LHCN-M2 (cell line): Measurements from ENCODE around the gene SEC61B. TPM values are rescaled to one million over a fixed set of nuclear protein-coding genes. Genes with fewer than 3 reads are reported as not detected.
"Not testable (repeated sequence)": the region's sequence is repeated elsewhere in the genome, so short reads cannot be mapped to it uniquely, and the experiment has no call there.

Experiments
- DNase-seq: peaks from one replicate; pipeline ENCODE4 v3.0.0-alpha.2; 2012; ENCODE audit warnings: low read depth
- total RNA-seq: library from RNA; depleted of rRNA; stranded (reverse); fragments of >200 nt; gene quantifications from 2 replicates; pipeline ENCODE4 v1.2.3, GENCODE V29; 2014

SEC61B gene
- total RNA-seq, 1 experiment from 2014 or later: 98.8 TPM

DNA sequence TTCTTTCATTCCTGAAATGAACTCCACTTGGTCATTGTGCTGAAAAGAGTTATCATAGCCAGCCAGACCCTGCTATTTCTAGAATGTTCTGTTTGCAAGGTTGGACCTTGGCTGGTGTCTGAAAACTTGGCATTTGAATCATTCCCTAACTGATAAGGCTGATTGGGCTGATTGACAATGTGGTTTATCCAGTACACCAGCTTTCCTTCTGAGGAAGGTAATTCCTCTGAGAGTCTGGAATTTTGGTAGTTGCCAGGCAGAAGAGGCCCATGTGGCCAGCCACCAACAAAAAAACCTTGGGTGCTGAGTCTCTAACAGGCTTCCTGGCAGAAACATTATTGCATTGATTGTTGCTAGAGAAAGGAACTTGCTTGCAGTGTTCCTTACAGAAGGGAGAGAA is 15.3 kb downstream of the SEC61B start:
- no peak for DNase-seq

DNA sequence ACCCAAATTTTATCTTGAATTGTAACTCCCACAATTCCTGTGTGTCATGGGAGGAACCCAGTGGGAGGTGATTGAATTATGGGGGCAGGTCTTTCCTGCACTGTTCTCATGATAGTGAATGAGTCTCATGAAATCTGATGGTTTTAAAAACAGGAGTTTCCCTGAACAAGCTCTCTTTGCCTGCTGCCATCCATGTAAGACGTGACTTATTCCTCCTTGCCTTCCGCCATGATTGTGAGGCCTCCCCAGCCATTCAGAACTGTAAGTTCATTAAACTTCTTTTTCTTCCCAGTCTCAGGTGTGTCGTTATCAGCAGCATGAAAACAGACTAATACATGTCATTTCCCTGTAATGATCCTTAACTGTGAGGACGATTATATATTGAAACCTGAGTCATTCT is 15.8 kb downstream of the SEC61B start:
- not testable (repeated sequence) for DNase-seq

DNA sequence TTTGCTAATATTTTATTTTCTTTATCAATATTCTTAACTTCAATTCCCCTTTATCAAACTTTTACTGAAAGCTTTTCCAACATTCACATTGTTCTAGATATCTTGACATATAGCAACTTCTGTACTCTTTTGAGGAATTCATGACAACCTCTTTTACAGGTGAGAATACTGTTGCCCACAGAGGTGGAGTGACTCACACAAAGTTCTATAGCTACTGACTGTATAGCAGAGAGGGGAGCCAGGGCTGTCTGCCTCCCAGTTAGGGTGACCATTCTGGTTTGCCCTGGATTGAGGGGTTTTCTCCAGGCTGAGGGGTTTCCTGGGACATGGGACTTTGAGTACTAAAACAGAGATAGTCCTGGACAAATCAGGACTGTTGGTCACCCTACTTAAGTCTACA is 16.2 kb downstream of the SEC61B start:
- DNase-seq: no peak

DNA sequence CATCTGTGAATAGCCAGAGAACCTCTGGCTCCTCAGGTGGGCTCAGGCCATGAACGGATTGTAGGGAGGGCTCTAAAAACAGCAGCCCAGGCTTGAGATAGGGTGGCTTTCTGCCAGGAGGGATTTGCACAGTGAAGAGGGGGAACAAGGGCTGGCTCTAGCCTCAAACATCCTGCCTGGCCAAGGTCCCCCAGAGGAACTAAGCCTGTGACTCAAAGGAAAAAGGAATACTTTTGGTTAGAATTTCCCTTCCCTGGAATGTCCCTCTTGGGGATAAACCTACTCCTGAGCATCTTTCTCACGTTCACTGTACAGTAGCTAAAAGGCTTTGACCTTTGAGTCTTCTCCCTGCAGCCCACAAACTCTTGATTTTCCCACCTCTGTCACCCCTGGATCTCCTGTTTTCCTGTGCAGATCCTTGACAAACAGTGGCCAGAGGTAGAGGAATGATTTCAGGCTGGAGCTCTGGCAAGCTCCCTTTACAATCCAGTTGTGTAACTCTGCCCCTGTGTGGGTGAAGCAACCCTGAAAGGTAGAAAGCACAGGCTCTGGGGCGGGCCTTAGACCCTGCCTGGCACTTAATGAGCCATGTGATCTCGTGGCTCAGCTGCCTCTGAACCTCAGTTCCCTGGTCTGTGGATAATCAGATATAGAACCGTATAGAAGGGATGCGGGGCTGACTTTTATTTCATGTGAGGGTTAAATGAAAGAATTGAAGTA is 17.4 kb downstream of the SEC61B start:
- DNase-seq: peak; percentile 88

DNA sequence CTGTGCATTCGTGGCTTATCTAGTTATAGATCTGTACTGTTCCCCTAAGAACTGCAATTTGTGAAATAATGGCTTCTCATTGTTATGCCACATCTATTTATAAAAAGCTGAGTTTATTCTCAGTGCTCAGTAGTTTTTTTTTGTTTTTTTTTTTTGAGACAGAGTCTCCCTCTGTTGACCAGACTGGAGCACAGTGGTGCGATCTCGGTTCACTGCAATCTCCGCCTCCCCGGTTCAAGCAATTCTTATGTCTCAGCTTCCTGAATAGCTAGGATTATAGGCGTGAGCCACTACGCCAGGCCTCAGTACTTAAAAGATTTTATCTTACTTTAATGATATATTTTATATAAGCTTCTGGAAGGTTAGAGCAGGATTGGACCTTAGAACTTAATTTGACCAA is 19.0 kb downstream of the SEC61B start:
- no peak for DNase-seq

DNA sequence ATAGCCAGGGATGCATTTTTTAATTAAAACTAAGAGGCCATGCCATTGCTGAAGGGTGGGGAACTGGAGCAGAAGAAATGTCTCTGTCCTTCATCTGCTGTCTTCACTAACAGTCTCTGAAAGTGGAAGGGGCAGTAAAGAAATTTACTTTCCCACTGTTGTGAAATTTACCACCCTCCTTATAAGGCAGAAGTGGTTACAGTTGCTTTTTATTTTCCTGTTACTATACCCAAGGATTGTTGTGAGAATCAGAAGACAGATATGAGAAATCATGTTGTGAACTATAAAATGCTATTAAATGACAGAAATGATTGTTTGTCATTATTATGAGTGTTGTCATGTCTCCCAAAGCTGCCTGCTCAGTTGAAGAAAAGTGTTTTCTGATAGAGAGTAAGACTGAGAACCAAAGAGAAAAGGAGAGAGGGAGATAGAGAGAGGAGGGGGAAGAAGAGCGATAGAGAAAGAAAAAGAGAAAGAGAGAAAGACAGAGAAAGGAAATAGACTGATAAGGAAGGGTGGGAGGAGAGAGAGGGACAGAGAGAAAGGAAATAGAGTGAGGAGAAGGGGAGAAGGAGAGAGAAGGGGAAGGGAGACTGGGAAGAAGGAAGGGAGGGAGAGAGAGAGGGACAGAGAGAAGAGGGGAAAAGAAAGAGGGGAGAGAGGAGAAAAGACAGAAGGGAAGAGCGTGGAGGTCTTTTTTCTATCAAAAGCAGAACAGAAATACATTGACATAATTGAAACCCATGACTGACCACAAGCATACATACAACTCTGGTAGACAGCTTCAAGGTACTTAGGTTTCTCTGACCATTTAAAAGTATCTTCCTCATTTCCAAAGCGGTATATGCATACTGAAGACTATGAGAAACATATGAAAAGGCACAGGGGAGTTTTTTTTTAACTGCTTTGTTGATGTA is 22.5 kb downstream of the SEC61B start:
- no peak for DNase-seq

DNA sequence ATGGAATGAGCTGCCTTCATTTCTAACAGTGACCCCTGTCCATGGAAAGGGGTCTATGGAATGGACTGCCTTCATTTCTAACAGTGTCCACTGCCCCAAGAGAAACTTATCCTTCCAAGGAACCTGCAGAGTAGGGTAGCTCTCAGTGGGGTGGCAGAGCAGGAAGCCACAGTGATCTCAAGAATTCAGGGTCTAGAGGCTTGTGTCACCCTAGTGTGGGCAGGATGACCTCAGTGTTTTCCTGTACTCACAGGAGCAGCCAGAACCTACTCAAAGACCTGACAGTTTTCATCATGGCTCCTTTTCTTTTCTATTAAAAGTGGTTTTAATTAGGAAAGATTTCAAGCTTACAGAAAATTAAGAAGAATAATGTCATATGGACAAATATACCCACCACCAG is 27.5 kb downstream of the SEC61B start:
- DNase-seq: no peak

DNA sequence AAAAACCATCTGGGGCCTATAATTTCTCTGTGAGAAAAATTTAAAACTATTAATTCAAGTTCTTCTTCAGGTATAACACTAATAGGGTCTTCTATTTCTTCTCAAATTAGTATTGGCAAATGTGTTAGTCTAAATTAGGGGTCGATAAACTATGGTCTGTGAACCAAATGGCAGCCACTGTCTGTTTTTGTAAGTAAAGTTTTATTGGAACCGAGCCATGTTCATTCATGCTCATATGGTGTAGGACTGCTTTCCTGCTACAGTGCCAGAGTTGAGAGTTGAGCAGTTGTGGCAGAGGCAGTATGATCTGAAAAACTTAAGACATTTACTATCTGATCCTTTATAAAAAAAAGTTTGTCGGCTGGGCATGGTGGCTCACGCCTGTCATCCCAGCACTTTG is 29.1 kb downstream of the SEC61B start:
- DNase-seq: no peak

DNA sequence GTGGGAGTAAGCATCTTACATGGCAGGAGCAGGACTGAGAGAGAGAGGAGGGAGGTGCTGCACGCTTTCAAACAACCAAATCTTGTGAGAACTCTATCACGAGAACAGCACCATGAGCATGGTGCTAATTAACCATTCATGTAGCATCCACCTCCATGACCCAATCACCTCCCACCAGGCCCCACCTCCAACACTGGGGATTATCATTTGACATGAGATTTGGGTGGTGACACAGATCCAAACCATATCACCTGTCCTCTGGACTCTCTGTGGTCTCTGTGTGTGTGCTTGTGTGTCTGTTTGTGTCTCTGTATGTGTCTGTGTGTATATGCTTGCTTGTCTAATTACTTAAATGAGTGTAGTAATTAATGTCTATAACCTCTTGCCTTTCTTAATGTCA is 31.1 kb downstream of the SEC61B start:
- DNase-seq: no peak

DNA sequence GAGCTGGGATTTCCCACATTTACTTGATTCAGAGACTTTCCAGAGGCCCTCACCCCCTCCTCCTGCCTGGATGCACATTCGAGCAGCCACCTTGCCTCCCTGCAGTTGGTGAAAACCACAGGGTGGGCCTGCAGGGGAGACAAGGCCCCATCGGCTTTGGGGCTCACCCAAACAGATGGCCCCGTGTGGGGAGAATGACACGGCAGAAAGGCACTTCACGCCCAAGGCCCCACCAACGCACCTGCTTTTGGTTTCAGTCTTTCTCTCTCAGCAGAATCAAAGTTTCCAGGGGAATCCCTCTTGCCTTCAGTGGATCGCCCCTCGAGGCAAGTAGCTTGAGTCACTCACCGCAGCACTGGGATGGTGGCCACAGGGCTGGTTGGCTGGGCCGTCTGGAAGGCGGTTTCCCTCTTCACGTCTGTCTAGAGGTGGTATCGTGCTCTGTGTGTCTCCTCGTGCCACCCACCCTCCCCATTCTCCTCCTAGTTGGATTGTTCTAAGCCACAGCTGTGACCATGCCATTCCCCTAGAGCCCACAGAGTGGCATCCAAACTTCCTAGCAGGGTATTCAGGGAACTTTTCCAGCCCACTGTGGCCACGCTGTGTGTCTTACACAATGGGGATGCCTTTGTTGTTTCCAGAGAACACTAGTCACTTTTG is 31.8 kb downstream of the SEC61B start:
- DNase-seq: peak; percentile 51

DNA sequence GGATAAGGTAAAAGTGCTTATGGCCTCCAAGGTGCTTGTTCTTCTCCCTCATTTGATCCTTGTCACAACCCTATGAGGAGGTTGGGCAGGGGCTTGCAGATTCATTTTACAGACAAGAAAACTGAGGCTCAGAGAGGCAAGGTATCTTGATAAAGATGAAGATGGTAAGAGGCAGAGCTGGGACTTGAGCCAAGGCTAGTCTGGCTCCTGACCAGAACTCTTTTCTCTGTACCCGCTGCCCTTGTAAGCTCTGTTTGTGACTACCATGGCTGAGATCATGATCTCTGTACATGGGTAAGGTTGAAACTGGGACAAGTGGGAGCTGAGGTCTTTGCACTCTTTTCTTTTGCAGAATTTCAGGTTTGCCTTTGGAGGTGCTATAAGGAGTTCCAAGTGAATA is 33.6 kb downstream of the SEC61B start:
- no peak for DNase-seq

DNA sequence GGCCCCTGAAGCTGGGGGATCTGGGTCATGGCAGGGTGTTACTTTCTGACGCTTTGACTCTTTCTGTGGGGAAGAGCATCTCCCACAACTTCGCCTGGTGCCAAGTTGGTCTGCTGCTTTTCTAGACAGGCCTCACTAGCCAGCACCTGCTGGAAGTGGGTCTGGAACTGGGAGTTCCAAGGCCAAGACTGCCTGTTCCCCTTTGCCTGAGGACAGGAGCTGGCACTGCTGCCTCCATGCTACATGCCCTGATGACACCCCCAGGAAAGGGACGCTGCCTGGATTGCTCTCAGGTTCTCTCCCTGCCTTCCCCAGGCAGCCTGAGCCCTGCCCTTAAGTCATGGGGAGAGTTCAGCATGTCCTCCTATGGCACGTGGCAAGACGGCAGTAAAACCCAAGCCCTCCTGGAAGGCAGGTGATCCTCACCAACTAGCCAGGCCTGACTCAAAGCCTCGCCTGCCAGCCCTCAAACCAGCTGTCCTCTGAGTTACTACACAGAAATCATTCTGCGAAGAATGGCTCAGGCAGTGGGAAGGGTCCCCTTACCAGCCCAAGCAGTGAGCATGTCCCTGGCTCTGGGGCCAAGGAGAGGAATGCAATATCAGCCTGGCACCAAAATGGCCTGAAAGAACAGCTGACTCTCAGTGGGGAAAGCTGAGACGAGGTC is 35.8 kb downstream of the SEC61B start:
- no peak for DNase-seq

DNA sequence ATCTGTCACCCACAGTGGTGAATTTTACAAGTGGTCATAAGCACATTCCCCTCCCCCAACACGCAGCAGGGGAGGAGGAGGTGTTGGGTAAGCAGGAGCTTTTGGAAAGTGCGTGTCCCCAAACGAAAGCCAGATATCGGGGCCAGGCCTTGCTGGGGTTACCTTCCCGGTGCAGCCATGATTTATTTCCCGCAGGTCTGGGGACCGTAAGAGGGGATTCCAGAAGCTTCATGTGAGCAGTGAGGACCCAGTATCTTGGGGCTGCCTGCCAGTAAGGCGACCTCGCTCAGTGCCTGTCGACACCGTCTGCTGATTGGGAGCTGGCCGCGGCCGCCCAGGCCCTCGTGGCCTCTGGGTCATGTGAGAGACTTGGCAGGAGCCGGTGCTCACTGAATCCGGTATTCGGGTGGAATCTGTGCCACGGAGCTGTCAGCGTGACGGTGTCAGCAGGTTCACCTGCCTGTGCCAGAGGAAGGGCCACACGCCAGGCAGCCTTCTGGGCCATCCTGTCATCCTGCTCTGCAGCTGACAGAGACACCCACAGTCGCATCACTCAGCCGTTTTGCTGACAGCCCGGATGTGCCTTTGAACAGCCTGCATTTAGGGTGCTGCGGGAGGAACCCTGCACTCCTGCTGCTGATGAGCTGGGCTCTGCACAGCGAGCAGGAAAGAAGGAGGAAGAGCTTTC is 37.3 kb downstream of the SEC61B start:
- DNase-seq: peak; percentile 13

DNA sequence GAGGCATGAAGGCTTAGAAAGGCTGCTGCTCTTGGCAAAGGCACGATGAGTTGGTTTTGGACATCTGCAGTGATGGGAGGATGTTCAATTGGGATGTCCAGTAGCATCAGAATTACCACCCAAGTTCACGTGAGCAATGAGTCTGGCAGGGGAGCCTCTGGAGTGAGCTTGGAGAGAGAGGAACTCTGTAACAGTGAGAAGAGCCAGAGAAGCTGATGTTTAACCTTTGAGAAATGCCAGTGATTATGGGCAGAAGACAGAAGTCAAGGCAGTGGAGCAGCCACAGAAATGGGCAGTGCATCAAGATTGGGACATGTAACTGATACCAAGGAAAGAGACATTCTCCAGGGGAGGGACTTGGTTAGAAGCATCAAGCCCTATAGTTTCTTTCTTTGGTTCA is 39.8 kb downstream of the SEC61B start:
- DNase-seq: no peak

DNA sequence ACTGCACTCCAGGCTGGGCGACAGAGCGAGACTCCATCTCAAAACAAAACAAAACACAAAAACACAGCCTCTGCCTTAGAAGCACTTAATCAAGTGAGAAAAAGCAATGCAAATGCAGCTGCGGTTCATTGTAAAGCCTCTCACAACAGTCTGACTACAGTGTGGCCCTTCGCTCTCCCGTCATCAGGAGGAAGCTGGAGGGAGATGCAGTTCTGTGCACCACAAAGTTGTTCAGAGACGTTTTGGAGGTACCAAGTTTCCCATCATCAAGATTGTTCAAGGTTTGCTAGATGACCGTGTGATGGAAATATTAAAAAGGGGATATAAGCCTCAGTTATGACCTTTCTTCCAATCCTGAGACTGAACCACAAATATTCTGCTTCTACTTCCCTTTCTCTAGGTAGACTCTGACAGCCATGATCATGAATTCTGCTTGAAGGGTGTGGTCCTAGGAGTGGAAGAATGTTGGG is 40.9 kb downstream of the SEC61B start:
- no peak for DNase-seq

DNA sequence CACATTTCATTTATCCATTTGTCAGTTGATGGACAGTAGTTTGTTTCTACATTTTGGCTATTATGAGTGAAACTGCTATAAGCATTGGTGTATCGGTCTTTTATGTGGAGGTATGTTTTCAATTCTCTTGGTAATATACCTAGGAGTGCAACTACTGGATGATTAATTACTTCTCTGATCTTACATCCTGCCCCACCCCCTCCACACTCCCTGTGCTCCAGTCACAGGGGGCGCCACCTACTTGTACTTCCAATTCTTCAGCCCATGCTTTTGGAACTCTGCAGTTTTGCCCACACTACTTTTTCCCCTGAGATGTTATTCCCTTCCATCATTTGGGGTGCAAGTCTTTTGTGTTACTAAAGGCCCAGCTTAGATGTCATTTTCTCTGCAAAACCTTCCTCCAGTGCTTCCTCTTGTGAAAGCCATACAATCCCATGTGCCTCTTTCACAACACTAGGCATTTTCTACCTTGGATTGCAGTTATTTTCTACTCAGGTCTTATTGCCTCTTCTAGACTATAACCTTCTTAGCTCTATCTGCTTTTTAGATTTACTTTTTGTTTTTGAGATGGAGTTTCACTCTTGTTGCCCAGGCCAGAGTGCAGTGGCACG is 42.1 kb downstream of the SEC61B start:
- DNase-seq: no peak

DNA sequence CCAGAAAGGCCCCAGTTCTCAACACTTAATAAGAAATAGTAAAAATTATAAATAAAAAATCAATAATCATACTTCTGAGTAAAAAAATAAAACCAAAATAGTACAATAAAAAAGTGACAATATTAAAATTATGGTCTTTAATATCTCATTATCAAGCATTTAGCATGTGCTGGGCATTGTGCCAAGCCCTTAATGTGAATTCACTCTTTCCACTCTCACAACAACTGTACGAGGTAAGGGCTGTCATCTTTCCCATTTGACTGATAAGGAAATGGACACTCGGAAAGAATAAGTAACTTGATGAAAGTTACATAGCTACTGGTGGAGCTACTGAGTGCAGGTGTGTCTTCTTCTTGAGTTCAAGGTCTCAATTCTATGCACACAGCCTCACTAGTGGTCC is 43.6 kb downstream of the SEC61B start:
- no peak for DNase-seq

DNA sequence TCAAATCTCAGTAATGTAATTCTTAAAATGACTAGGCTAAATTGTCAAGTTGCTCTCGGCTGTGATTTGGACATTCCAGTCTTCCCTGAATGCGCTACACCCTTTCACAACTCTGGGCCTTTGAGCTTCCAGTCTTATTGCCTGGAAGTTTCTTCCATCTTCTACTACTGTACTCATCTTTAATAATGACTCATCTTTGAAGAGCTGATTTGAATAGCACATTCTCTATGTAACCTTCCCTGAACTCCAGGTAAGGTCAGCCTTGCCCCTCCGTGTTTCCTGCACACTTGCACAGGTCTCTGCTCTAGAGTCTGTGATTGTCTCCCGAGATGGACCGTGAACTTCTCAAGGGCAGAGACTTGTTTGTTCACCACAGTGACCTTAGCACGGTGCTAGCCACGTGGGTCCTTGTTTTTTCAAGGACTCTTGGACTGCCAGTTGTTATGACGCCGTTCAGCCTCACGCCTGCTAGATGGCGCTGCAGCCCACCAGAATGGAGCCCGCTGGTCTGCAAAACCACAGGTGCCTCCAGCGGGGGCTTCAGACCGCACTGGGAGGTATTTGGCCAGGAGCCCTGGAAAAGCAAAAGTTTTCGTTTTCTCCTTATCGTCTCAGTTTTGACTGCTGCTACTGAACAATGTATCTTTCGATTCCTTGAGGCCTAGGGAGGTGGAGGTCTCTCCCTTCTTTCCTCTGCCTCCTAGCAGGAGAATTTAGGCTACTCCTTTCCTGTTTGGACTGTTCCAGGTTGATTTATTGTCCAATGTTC is 44.4 kb downstream of the SEC61B start:
- DNase-seq: peak; percentile 45

DNA sequence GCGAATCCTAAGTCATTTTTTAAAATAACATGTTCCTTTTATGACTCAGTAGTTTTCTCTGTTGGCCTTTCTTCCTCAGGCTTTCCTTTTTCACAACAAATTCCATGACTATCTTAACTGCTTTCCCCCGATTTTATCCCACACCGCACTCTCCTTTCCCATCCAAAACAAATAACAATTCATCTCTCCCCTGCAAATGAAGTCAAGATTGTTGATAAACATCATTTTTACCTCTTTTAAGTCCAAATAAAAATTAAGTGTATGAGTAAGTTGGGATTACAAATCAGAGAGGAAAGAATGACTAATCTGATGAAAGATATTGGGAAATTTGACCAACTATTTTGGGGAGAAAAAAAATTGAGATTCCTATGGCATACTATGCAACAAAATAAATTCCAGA is 47.3 kb downstream of the SEC61B start:
- peak; percentile 31 for DNase-seq

DNA sequence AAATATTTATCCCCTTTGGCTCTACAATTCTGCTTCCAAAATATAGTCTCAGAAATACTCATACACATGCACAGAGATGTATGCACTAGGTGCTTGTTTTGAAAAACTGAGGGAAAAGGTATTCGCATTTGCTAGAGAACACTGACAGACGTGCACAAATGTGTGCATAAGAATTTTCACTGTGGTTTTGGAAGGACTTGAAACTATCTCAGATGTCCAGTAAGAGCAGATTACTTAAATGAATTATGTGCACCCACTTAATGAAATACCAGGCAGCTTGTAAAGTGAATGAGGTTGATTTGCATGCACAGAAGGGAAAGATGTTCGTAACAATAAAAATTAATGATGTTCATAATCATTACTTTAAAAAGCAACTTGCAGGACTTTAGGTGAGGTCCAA is 48.4 kb downstream of the SEC61B start:
- no peak for DNase-seq
